Chondrocyte (in vitro differentiated cells): ENCODE measurements around the gene UQCRC1. TPM values are rescaled to one million over a fixed set of nuclear protein-coding genes. Genes with fewer than 3 reads are reported as not detected.

ENCODE experiments used
- DNase-seq: peaks from one replicate; pipeline ENCODE4 v3.0.0; 2021; ENCODE audit warnings: mixed read lengths, low spot score
- H3K27ac Mint-ChIP-seq: one replicate; pipeline ENCODE4 v1.8.0; 2021; ENCODE audit warnings: mild to moderate bottlenecking, moderate library complexity, mixed read lengths; ENCODE audit not compliant: unreplicated experiment
- H3K27me3 Mint-ChIP-seq: 2 replicates; pipeline ENCODE4 v1.8.0; 2021; ENCODE audit warnings: low read depth, mixed read lengths
- H3K36me3 Mint-ChIP-seq: 2 replicates; pipeline ENCODE4 v1.8.0; 2021; ENCODE audit warnings: low read depth, mixed read lengths
- H3K4me1 Mint-ChIP-seq: 2 replicates; pipeline ENCODE4 v1.8.0; 2021; ENCODE audit warnings: low read depth, mild to moderate bottlenecking, mixed read lengths
- H3K4me3 Mint-ChIP-seq: one replicate; pipeline ENCODE4 v1.8.0; 2021; ENCODE audit warnings: mild to moderate bottlenecking, moderate library complexity, mixed read lengths; ENCODE audit not compliant: unreplicated experiment
- H3K9me3 Mint-ChIP-seq: 2 replicates; pipeline ENCODE4 v1.8.0; 2021; ENCODE audit warnings: low read depth, mixed read lengths
- total RNA-seq: library from RNA; stranded (reverse); gene quantifications from 3 replicates; pipeline ENCODE4 v1.2.1, GENCODE V29; 2021
- TF ChIP-seq, protein P1 (sequence below): fragments of 200-600 bp; sonication (generic); IDR thresholded peaks from 2 replicates; pipeline ENCODE4 v1.5.0; 2021; ENCODE audit warnings: antibody characterized with exemption, mild to moderate bottlenecking, moderate library complexity

UQCRC1 gene
- total RNA-seq, 1 donor from 2014 or later, result 258 TPM

DNA sequence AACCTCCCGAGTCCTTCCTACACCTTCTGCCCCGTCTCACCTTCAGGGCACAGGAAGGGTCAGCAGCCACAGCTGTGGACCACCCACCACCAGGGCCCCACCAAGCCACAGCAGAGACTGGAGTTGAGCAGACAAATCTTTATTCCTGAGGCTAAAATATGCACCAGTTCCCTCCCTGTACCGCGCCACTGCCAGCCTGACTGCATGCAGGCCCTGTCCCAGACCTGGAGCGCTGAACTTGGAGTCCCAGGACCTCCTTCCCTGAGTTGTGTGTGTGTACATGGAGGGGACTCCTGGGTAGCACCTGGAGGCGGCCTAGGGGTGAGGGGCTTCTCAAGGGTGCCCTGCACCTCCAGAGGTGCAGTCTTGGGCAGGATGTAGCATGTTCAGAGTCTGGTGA is 16.2 kb upstream of the UQCRC1 start:
- Mint-ChIP-seq H3K27me3 (no peaks in the 10 kb centered on the region), H3K27ac (no peak overlapping the region), H3K4me1 (peaks cover 11% of the 10 kb centered on the region), H3K9me3 (no peaks in the 10 kb centered on the region), H3K4me3 (no peak overlapping the region), H3K36me3 (peaks cover 38% of the 10 kb centered on the region)
- TF ChIP-seq, protein P1, sequence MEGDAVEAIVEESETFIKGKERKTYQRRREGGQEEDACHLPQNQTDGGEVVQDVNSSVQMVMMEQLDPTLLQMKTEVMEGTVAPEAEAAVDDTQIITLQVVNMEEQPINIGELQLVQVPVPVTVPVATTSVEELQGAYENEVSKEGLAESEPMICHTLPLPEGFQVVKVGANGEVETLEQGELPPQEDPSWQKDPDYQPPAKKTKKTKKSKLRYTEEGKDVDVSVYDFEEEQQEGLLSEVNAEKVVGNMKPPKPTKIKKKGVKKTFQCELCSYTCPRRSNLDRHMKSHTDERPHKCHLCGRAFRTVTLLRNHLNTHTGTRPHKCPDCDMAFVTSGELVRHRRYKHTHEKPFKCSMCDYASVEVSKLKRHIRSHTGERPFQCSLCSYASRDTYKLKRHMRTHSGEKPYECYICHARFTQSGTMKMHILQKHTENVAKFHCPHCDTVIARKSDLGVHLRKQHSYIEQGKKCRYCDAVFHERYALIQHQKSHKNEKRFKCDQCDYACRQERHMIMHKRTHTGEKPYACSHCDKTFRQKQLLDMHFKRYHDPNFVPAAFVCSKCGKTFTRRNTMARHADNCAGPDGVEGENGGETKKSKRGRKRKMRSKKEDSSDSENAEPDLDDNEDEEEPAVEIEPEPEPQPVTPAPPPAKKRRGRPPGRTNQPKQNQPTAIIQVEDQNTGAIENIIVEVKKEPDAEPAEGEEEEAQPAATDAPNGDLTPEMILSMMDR, result no peak
- no peak for DNase-seq

DNA sequence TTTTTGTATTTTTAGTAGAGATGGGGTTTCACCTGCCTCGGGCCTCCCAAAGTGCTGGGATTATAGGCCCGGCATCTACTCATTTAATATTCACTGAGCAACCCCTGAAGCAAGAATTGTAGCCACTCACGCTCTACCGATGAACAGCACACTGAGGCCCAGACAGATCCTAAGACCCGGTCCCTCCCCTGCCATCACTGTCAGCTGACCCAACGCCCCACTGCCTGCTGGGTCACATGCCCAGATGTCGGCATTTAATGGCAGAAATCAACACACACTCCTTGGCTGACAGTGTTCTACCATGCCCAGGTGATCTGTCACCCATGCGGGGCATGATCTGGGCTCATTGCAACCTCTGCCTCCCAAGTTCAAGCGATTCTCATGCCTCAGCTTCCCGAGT is 15.3 kb upstream of the UQCRC1 start:
- Mint-ChIP-seq H3K4me1 (peaks cover 19% of the 10 kb centered on the region), H3K4me3 (no peak overlapping the region), H3K27ac (no peak overlapping the region), H3K36me3 (peaks cover 36% of the 10 kb centered on the region), H3K27me3 (no peaks in the 10 kb centered on the region), H3K9me3 (no peaks in the 10 kb centered on the region)
- DNase-seq, result no peak
- TF ChIP-seq, protein P1, result no peak

DNA sequence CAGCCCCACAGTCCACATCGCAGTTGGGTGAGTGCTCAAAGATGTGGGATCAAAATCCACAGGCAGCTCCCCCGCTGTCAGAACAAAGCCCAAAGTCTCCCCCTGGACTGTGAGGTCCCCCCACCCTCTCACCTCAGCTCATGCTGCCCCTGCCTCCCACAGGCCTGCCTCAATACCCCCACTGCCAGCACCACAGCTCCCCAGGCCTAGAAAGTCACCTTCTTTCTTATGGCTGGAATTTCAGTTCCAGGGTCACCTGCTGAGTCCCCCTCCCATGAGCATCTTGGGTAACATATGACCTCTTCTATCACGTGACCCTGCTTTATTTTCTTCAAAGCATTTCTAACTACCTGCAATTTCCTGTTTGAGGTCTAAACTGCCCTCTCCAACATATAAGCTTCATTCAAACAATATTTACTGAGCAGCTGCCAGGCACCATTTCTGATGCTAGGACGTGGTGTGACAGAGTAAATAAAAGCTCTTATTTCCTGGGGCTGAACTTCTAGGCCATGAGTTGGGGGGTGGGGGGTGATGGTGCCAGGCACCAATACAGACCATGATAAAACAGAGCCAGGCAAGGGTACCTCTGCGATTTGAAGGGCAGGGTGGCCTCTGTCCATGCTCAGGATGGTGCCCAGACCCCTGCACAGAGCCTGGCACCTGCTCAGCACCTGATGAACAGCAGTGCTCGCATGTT is 14.6 kb upstream of the UQCRC1 start:
- peaks cover 29% of the 10 kb centered on the region for H3K36me3 Mint-ChIP-seq
- H3K27me3 Mint-ChIP-seq, result no peaks in the 10 kb centered on the region
- H3K4me1 Mint-ChIP-seq, result peaks cover 27% of the 10 kb centered on the region
- DNase-seq, result no peak
- H3K4me3 Mint-ChIP-seq, result no peak overlapping the region
- H3K27ac Mint-ChIP-seq, result peak overlapping the region; percentile 27
- H3K9me3 Mint-ChIP-seq, result no peaks in the 10 kb centered on the region
- TF ChIP-seq, protein P1, result no peak

DNA sequence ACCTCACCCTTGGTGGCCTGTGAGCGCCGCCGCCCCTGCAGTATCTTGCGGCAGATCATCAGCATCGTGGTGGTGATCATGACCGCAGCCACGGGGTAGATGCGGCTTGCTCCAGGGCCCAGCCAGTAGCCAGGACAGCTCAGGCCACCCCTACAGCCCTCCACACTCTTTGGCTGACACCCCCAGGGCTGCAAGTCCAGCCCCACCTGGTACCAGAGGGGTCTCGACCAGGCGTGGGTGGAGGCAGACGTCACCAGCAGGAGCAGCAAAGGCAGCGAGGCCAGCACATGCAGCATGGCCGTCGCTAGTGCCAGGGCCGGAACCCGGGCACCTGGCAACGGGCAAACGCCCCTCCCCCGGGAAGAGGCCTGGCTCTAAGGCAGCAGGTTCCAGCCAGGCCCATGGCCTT is 12.0 kb upstream of the UQCRC1 start, which contains the start of gene TMEM89:
Gene TMEM89, minus strand, starts transcription at position 309 of the 409 bp plus-strand sequence. Its CDS starts 13 bp downstream, at position 296.
- Mint-ChIP-seq H3K27ac (peak within 1 kb of the TSS; percentile 92), H3K36me3 (peaks cover 16% of the 10 kb centered on the region)
- TF ChIP-seq, protein P1, result no peak

DNA sequence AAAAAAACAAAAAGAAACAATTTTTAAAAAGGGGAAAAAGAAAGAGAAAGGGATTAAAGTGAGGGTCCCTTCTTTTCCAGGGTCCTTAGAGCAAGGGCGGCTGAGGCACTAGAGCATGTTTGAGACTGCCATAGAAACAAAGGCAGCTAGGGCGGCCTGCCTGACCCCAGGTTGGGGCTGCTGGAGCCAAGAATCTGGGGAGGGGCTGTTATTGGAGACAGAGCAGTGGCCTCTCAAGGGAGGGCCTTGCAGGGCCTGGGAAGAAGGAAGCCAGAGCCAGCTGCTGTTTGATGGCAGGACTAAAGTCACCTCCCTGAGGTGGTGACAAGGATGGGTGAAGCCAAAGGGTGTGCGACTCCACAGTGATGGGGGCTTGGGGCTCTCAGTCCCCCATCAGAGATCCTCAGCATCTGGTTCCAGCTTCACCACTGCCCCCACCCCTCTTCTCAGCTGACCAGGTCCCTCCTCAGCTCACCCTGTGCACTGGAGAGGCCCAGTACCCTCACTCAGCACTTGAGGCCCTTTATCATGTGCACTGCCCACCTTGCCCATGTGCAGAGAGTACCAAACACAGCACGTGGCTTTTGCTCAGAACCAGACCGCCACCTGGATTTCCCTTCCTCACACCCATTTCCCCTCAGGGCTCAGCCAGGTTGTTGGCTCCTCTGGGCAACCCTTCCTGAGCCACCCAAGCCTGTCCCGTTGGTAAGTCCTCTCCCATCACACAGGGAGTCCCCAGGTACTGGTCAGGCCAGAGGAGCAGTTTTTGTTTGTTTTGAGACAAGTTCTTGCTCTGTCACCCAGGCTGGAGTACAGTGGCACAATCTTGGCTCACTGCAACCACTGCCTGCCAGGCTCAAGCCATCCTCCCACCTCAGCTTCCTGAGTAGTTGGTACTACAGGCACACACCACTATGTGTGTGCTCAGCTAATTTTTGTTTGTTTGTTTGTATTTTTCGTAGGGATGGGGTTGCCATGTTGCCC is 10.4 kb upstream of the UQCRC1 start:
- Mint-ChIP-seq H3K9me3 (peaks cover 9% of the 10 kb centered on the region), H3K4me1 (peaks cover 46% of the 10 kb centered on the region), H3K36me3 (peaks cover 12% of the 10 kb centered on the region), H3K4me3 (peak overlapping the region; percentile 22), H3K27ac (peak overlapping the region; percentile 92), H3K27me3 (no peaks in the 10 kb centered on the region)
- TF ChIP-seq, protein P1, result no peak
- no peak for DNase-seq

More for the DNA sequence above, 12.0 kb upstream of the UQCRC1 start, which contains the start of gene TMEM89:
- Mint-ChIP-seq H3K27me3 (no peaks in the 10 kb centered on the region), H3K4me1 (peaks cover 46% of the 10 kb centered on the region), H3K9me3 (peaks cover 9% of the 10 kb centered on the region), H3K4me3 (no peak within 1 kb of the TSS)
- peak; percentile 89 for DNase-seq
